DND-41 (cell line): ENCODE results near the gene ATP1A1.

Experiments used
- ATAC-seq: fragments of 200-7000 bp; cut with Tn5 transposase; 3 replicates; pipeline ENCODE4 v1.9.1; 2021; ENCODE audit warnings: low read depth; ENCODE audit not compliant: insufficient read depth
- DNase-seq: peaks from one replicate; pipeline ENCODE4 v3.0.0-alpha.2; 2020
- H2AFZ ChIP-seq: 2 replicates; pipeline ENCODE4 v1.6.0; 2012; ENCODE audit warnings: low read depth, low read length
- H3K27ac ChIP-seq: 2 replicates; pipeline ENCODE4 v1.5.1; 2012; ENCODE audit warnings: low read length, inconsistent platforms
- H3K27me3 ChIP-seq: fragments of 200-600 bp; sonication (generic); 2 replicates; pipeline ENCODE4 v1.6.0; 2012; ENCODE audit warnings: low read length, mild to moderate bottlenecking, inconsistent platforms; ENCODE audit not compliant: insufficient read depth, poor library complexity
- H3K36me3 ChIP-seq: 2 replicates; pipeline ENCODE4 v1.5.1; 2012; ENCODE audit warnings: low read length, inconsistent platforms; ENCODE audit not compliant: insufficient read depth
- H3K4me1 ChIP-seq: 2 replicates; pipeline ENCODE4 v1.5.1; 2012; ENCODE audit warnings: mild to moderate bottlenecking, low read length; ENCODE audit not compliant: insufficient read depth
- H3K4me2 ChIP-seq: 2 replicates; pipeline ENCODE4 v1.6.0; 2012; ENCODE audit warnings: mild to moderate bottlenecking, moderate library complexity, low read length, inconsistent platforms; ENCODE audit not compliant: insufficient read depth
- H3K4me3 ChIP-seq, 2 experiments: fragments of 200-600 bp in 1 of 2; shearing (Covaris generic) in 1 of 2; 2 replicates each; pipeline ENCODE4 v1.5.1; 2012 to 2016; ENCODE audit warnings: inconsistent platforms in 2 of 2, low read length in 2 of 2, mild to moderate bottlenecking in 2 of 2, low read depth in 1 of 2, moderate library complexity in 1 of 2
- H3K79me2 ChIP-seq: 2 replicates; pipeline ENCODE4 v1.6.0; 2012; ENCODE audit warnings: low read length, inconsistent platforms; ENCODE audit not compliant: insufficient read depth
- H3K9ac ChIP-seq: 2 replicates; pipeline ENCODE4 v1.6.0; 2012; ENCODE audit warnings: low read depth, mild to moderate bottlenecking, inconsistent platforms, low read length, moderate library complexity
- H3K9me3 ChIP-seq: 2 replicates; pipeline ENCODE4 v1.5.1; 2012; ENCODE audit warnings: low read length, moderate library complexity, mild to moderate bottlenecking, inconsistent platforms; ENCODE audit not compliant: insufficient read depth, severe bottlenecking
- H4K20me1 ChIP-seq: 2 replicates; pipeline ENCODE4 v1.6.0; 2012; ENCODE audit warnings: low read length; ENCODE audit not compliant: insufficient read depth
- EZH2 ChIP-seq: IDR thresholded peaks from 3 replicates; pipeline ENCODE4 v1.6.1; 2012; ENCODE audit warnings: borderline replicate concordance, low read depth, mild to moderate bottlenecking, moderate library complexity, low read length, inconsistent platforms; ENCODE audit not compliant: severe bottlenecking
- TF ChIP-seq, protein P1 (sequence below): IDR thresholded peaks from 2 replicates; pipeline ENCODE4 v1.5.1; 2012; ENCODE audit warnings: borderline replicate concordance, low read length, moderate library complexity, mild to moderate bottlenecking; ENCODE audit not compliant: poor library complexity, severe bottlenecking; ENCODE audit errors: extremely low read depth

Gene ATP1A1

DNA sequence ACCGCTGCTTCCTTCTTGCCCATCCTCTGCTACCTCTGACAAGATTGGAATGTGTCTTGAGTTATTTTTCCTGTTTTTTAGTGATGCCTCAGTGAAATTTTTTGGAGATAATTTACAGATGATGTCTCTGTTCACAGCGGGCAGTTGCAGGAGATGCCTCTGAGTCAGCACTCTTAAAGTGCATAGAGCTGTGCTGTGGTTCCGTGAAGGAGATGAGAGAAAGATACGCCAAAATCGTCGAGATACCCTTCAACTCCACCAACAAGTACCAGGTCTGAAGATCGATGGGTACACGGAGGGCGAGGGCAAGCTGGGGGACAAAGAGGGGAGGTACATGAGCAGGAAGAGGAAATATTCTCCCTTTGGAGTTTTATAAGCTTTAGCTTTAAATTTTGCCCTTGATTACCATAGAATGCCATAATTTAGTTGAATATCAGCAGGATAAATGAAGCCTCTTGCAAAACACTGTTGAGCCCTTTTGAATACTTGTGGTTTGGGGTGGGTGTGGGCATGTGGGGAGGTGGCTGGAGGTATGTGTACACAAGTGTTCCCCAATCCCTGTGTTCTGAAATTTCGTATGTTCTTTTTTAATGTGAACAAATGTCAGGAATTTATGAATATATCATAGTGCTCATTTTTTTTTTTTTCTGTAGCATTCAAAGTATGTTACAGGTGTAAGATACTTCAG lies 19.8 kb downstream of the ATP1A1 start:
- H3K4me2 ChIP-seq, result no peak overlapping the region
- H3K4me1 ChIP-seq, result no peaks in the 10 kb centered on the region
- TF ChIP-seq EZH2, result no peak
- TF ChIP-seq, protein P1, sequence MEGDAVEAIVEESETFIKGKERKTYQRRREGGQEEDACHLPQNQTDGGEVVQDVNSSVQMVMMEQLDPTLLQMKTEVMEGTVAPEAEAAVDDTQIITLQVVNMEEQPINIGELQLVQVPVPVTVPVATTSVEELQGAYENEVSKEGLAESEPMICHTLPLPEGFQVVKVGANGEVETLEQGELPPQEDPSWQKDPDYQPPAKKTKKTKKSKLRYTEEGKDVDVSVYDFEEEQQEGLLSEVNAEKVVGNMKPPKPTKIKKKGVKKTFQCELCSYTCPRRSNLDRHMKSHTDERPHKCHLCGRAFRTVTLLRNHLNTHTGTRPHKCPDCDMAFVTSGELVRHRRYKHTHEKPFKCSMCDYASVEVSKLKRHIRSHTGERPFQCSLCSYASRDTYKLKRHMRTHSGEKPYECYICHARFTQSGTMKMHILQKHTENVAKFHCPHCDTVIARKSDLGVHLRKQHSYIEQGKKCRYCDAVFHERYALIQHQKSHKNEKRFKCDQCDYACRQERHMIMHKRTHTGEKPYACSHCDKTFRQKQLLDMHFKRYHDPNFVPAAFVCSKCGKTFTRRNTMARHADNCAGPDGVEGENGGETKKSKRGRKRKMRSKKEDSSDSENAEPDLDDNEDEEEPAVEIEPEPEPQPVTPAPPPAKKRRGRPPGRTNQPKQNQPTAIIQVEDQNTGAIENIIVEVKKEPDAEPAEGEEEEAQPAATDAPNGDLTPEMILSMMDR, result no peak
- H4K20me1 ChIP-seq, result no peaks in the 10 kb centered on the region; the same call in 1 of the 2 replicates
- no peak overlapping the region for H3K27ac ChIP-seq
- DNase-seq, result no peak
- H3K36me3 ChIP-seq, result peaks cover 99% of the 10 kb centered on the region
- no peak for ATAC-seq
- no peak overlapping the region for H3K4me3 ChIP-seq
- H2AFZ ChIP-seq, result no peak overlapping the region
- H3K27me3 ChIP-seq, result no peaks in the 10 kb centered on the region
- H3K79me2 ChIP-seq, result no peaks in the 10 kb centered on the region
- H3K9me3 ChIP-seq, result no peaks in the 10 kb centered on the region
- H3K9ac ChIP-seq, result no peak overlapping the region

- Histone ChIP-seq H4K20me1 (no peaks in the 10 kb centered on the region; the same call in 1 of the 2 replicates), H3K27me3 (no peaks in the 10 kb centered on the region), H3K79me2 (no peaks in the 10 kb centered on the region), H3K36me3 (peaks cover 99% of the 10 kb centered on the region), H3K9me3 (no peaks in the 10 kb centered on the region), H3K4me2 (no peak overlapping the region), H3K4me1 (no peaks in the 10 kb centered on the region), H3K27ac (no peak overlapping the region), H3K4me3 (no peak overlapping the region), H3K9ac (no peak overlapping the region), H2AFZ (no peak overlapping the region)
- ATAC-seq (no peak), DNase-seq (no peak)
- no peak for TF ChIP-seq EZH2
- TF ChIP-seq, protein P1, result no peak
Measured at GRCh38 chr1:116393792-116394191, 20.7 kb downstream of the ATP1A1 start.

- no peak overlapping the region for H3K27ac ChIP-seq
- H4K20me1 ChIP-seq, result no peaks in the 10 kb centered on the region; the same call in 1 of the 2 replicates
- DNase-seq (no peak), ATAC-seq (no peak)
- no peak overlapping the region for H3K9ac ChIP-seq
- no peak overlapping the region for H3K4me2 ChIP-seq
- H3K9me3 ChIP-seq, result no peaks in the 10 kb centered on the region
- H2AFZ ChIP-seq, result no peak overlapping the region
- no peaks in the 10 kb centered on the region for H3K27me3 ChIP-seq
- H3K4me3 ChIP-seq, result no peak overlapping the region
- no peaks in the 10 kb centered on the region for H3K4me1 ChIP-seq
- TF ChIP-seq, protein P1, result no peak
- no peak for TF ChIP-seq EZH2
- peaks cover 99% of the 10 kb centered on the region for H3K36me3 ChIP-seq
- no peaks in the 10 kb centered on the region for H3K79me2 ChIP-seq
Measured at GRCh38 chr1:116394270-116394669, 21.2 kb downstream of the ATP1A1 start.

GRCh38 chr1:116396769-116397168 lies 23.7 kb downstream of the ATP1A1 start:
- peaks cover 99% of the 10 kb centered on the region for H3K36me3 ChIP-seq
- no peak overlapping the region for H2AFZ ChIP-seq

More at GRCh38 chr1:116396769-116397168, 23.7 kb downstream of the ATP1A1 start:
- no peak for TF ChIP-seq EZH2
- TF ChIP-seq, protein P1, result no peak
- Histone ChIP-seq H3K4me1 (no peaks in the 10 kb centered on the region), H3K27ac (no peak overlapping the region), H3K79me2 (no peaks in the 10 kb centered on the region), H3K27me3 (no peaks in the 10 kb centered on the region), H3K9me3 (no peaks in the 10 kb centered on the region), H4K20me1 (no peaks in the 10 kb centered on the region; the same call in 1 of the 2 replicates), H3K4me3 (no peak overlapping the region), H3K9ac (no peak overlapping the region), H3K4me2 (no peak overlapping the region)
- no peak for ATAC-seq
- DNase-seq, result no peak
